Anterior cingulate cortex (tissue), 58 donors: ENCODE data around the gene PPDPF.

ENCODE experiments used
- DNase-seq, 58 donors: peaks; one replicate each; lab custom pipeline; 2025; lab: John Stamatoyannopoulos, UW

PPDPF gene

DNA sequence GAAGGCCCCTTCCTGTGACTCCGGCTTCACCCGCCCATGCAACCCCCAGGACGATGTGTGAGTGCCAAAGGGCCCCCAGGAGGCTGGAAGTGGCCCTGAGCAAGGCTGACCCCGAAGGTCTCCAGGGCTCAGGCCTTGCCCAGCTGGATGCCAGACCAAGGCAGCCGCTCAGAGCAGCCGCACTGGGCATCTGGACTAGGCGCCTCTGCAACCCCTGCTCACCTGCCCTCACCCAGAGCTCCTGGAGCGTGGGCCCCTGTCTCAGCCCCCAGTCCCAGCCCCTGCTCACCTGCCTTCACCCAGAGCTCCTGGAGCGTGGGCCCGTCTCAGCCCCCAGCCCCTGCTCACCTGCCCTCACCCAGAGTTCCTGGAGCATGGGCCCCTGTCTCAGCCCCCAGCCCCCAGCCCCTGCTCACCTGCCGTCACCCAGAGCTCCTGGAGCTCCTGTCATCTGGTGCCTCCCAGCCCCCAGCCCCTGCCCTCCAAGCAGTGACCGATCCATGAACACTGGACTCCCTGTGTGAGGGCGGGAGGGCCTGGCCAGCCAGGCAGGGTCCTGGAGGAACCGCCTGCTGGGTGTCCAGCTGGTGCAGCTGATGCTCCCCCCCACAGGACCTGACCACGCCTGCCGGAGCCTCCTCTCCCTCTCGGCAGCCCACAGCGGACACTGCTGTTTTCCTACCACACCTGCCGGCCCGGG, 25.8 kb downstream of the PPDPF start:
- DNase-seq = no peak

DNA sequence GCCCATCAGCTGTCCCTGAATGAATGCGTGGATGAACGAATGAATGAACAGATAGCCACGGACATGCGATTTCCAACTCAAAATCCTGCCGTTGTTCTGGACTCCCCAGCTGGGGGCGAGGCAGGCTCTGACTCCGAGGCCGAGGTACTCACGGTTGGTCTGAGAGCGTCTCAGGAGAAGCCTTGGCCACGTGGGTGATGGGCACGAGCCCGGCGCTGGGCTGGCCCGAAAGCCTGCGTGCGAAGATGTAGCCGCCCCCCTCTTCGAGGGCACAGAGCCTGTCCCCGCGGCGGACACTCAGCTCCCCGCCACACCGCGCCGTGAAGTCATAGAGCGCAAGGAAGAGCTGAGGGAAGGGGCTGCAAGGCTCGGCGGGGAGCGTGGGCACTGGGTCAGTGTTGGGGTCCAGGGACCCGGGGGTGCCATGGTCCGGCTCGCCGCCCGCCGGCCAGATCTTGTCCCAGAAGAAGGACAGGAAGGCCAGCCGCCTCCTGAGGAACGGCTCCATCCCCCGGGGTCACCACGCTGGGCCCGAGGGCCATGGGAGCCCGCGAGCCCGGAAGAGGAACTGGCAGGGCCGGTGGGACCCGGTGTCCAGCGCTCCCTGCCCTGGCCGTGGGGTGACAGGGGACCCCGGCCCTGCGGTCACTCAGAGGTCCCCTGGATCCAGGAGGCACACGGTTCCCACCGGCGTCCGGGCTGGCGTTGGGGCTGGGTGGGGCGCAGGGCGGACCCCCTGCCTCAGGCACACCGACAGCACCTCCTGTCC, 26.6 kb downstream of the PPDPF start:
- DNase-seq = no peak

DNA sequence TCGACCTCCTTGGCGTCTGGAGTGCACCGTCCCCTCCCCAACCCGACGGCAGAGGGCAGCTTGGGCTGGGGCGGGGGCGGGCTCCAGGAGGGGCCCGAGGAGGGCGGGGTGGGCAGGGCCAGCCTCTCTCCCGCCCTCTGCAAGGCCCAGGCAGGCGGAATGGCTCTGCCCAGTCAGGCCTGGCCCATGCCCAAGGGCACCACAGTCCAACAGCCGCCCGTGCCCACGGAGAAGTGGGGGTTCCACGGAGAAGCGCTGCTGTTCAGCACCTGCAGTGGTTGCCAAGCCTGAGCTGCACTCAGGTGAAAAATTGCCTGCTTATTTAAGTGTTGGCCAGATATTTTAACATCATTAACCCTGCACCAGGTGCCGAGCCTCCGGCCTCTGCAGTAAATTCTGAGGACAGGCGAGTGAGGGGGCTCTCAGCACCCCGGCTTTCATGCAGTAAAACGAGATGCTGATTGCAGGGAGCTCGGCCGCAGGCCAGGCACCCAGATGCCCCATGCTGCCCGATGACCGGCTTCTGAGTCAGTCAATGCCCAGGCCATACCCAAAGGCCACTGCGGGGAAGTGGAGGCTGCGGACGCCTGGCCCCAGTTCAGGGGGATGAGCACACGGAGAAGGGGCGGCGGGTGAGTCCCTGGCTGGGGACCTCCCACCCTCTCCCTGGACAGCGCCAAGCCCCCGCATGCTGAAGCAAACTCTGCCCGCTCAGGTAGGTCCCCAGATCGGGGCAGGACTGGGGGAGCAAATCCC, 27.3 kb downstream of the PPDPF start, which contains the start of gene SRMS:
TSS of gene SRMS (minus strand) at position 25 of the 756 bp plus-strand sequence. CDS start 286 bp downstream, outside the sequence.
- DNase-seq = no peak

DNA sequence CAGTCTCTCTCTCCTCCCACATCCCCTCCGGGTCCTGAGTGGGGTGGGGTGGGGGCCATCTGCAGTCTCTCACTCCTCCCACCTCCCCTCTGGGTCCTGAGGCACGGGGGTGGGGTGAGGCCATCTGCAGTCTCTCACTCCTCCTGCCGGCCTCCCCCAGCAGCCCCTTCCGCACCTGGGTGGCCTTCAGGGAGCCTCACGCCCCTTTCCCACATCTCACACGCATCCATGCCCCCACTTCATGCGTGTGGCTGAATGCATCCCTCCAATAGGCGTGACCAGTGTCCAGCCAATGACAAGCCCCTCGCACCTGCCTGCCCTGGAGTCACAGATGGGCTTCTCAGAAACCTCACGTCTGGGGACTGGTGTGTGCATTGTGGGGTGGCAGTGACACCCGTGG, 28.0 kb downstream of the PPDPF start:
- no peak for DNase-seq

DNA sequence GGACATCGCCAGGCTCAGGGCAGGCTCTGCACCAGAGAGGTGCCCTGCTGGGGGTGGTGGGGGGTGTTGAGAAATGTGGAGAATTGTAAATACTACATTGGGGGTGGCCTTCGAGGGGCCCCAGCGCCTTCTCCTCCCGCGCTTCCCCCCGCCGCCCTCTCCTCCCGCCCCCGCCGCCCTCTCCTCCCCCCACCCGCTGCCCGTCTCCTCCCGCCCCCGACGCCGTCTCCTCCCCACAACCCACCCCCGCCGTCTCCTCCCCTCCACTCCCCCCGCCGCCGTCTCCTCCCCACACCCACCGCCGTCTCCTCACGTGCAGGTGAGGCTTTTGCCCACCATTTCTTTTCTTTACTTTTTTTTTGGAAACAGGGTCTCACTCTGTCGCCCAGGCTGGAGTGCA, 28.5 kb downstream of the PPDPF start:
- no peak for DNase-seq

- no peak for DNase-seq
Observed at GRCh38 chr20:63549679-63550282, 29.2 kb downstream of the PPDPF start.

DNA sequence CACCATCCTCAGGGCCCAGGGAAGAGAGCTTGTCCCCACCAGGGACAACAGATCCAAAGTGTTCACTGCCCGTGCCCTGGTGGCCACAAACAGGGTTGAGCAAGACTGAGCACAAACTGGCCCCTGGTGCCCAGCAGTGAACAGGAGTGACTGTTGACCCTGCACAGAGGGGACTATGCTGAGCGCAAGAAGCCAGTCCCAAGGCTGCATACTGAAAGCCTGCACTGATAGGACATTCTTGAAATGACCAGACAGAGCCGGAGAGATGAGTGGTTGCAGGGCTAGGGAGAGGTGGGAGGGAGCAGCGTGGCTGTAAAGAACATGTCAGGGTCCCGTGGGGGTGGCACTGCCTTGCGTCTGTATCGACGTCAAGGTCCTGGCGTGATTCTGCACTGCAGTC, 30.5 kb downstream of the PPDPF start:
- no peak for DNase-seq

DNA sequence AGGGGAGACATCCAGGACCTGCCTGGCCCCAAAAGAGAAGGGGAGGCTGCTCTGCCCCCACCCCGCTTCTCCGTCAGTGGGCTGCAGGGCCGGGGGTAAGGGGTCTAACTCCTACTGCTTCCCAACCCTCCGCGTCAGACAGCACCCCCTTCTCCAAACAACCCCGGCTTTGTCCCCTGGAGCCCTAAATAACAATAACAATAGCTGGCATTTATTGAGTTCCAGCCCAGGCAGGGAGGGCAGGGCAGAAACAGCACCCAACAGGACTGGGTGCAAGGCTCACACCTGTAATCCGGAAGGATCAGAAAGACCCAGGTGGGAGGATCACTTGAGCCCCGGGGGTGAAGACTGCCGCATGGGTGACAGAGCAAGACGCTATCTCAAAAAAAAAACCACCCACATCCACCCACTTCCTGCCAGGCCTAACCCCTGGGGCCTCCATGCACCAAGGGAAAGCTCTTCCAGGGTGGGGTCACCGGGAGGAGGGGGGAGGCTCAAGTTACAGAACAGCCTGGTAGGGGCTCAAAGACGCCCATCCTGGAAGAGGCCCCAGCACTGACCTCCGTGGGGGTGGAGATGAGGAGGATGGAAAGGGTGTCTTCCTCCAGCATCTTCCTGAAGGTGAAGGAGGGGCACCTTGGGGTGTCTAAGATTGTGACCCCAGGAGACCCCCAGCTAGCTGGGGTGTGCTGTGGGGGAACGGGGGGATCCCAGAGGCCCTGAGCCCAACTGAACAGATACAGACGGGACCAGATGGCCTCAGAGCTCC, 32.1 kb downstream of the PPDPF start:
- DNase-seq = no peak

- peak in 10 of 58 donors; percentile 18 to 76 (median 30) for DNase-seq
Observed at GRCh38 chr20:63553251-63553932, 32.8 kb downstream of the PPDPF start.

DNA sequence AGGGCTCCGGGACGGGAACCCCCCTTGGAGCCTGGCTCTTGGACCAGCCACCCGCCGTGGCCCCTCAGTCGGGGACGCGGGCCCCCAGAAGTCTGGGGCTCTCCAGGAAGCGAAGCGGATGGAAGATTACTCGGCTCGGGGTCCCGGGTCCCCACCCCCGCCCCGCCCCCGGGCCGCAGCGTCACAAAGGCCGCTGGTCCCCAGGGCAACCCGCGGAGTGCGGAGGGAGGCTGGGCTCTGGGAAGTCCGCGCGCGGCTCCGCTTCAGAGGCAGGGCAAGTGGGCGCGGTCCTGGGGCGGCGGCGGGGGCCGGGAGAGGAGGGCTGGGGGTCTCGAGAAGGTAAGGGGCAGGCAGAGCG, 33.3 kb downstream of the PPDPF start, which contains the start of gene FNDC11:
TSS of gene FNDC11 (plus strand) at position 227 of the 358 bp plus-strand sequence. CDS start 1,505 bp downstream, outside the sequence.
- DNase-seq = no peak

GRCh38 chr20:63554361-63555278, 34.1 kb downstream of the PPDPF start:
- no peak for DNase-seq

- DNase-seq = no peak
Observed at GRCh38 chr20:63555661-63556381, 35.3 kb downstream of the PPDPF start.

- DNase-seq = no peak
Observed at GRCh38 chr20:63556873-63557478, 36.4 kb downstream of the PPDPF start.

DNA sequence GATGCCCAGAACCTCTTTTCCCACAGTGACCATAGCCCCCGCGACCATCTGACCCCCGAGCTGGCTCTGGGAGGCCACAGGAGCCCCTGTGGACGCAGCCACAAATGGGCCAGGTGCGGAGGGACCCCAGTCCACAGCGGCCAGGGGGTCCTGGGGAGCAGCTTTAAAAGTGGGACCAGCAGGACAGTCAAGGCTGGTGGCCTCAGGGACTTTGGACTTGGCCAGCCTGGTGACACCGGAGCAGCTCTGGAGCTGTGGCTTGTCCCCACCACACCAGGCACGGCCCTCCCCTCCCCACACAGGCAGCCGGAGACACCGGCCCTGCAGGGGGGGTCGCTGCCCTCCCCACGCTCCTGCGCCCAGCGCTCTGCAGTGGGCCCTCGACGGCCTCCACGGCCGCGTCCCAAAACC, 36.9 kb downstream of the PPDPF start:
- DNase-seq = no peak

- no peak for DNase-seq
Observed at GRCh38 chr20:63558804-63559484, 38.4 kb downstream of the PPDPF start.
